Calu3 (cell line): Measurements from ENCODE around the gene IFNE. TPM values are rescaled to one million over a fixed set of nuclear protein-coding genes. Genes with fewer than 3 reads are reported as not detected.

Experiments
- BruUV-seq: library from RNA; stranded (reverse); fragments of 400-500 nt; replicated peaks from 2 replicates; lab custom pipeline; 2021; lab: Mats Ljungman, UMichigan
- CTCF ChIA-PET: fragments of 300-600 bp; sonication (Branson Sonifier 250); formaldehyde crosslinking; loops from one replicate; lab custom pipeline; 2022; ENCODE audit warnings: antibody characterized with exemption; lab: Charles Lee
- DNase-seq: peaks from one replicate; pipeline ENCODE4 v3.0.0; 2022
- H3K27ac Mint-ChIP-seq: one replicate; pipeline ENCODE4 v1.8.0; 2022; ENCODE audit warnings: mixed read lengths; ENCODE audit not compliant: unreplicated experiment
- H3K27me3 Mint-ChIP-seq: one replicate; pipeline ENCODE4 v1.8.0; 2022; ENCODE audit warnings: mixed read lengths; ENCODE audit not compliant: unreplicated experiment
- H3K36me3 Mint-ChIP-seq: one replicate; pipeline ENCODE4 v1.8.0; 2022; ENCODE audit warnings: mild to moderate bottlenecking, moderate library complexity, mixed read lengths; ENCODE audit not compliant: insufficient read depth, unreplicated experiment
- H3K4me1 Mint-ChIP-seq: one replicate; pipeline ENCODE4 v1.8.0; 2022; ENCODE audit warnings: mild to moderate bottlenecking, low read depth, mixed read lengths; ENCODE audit not compliant: unreplicated experiment
- H3K4me3 Mint-ChIP-seq: one replicate; pipeline ENCODE4 v1.8.0; 2022; ENCODE audit warnings: mild to moderate bottlenecking, low read depth, moderate library complexity, mixed read lengths; ENCODE audit not compliant: unreplicated experiment
- H3K9me3 Mint-ChIP-seq: one replicate; pipeline ENCODE4 v1.8.0; 2022; ENCODE audit warnings: low read depth, mixed read lengths; ENCODE audit not compliant: unreplicated experiment
- CTCF ChIP-seq: fragments of 200-600 bp; IDR thresholded peaks from one replicate; pipeline ENCODE4 v1.8.0; 2022; ENCODE audit warnings: antibody characterized with exemption; ENCODE audit not compliant: unreplicated experiment
- intact Hi-C: fragments of 100-400 bp; cut with micrococcal nuclease; formaldehyde crosslinking; loops from one replicate; pipeline ENCODE4 v1.10.0; 2022; ENCODE audit not compliant: unreplicated experiment
- total RNA-seq: library from RNA; stranded (reverse); gene quantifications from 2 replicates; pipeline ENCODE4 v1.2.3, GENCODE V29; 2022

IFNE gene
- total RNA-seq, 1 experiment from 2014 or later = 8.4 TPM

DNA sequence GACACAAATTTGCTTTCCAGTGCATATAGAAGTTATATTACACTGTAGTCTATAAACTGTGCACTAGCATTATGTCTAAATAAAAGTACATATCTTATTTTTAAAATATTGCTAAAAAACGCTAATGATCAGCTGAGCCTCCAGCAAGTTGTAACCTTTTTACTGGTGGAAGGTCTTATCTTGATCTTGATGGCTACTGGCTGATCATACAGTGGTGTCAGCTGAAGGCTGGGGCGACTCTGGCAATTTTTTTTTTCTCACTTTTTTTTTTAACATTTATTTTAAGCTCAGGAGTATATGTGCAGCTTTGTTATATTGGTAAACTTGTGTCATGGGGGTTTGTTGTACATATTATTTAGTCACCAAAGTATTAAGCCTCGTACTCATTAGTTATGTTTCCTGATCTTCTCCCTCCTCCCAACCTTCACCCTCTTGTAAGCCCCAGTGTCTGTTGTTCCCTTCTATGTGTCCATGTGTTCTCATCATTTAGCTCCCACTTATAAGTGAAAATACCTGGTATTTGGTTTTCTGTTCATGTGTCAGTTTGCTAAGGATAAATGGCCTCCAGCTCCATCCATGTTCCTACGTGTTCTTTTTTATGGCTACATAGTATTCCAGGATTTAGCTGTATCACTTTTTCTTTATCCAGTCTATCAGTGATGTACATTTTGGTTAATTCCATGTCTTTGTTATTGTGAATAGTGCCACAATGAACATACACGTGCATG lies 38.6 kb upstream of the IFNE start:
- CTCF ChIA-PET = interaction anchor here (0.6 kb wide), 1 partner anchor 9 kb away, joined by 3 read pairs; no protein-coding TSS in a partner anchor
- Mint-ChIP-seq H3K27me3 (no peaks in the 10 kb centered on the region), H3K4me3 (no peak overlapping the region), H3K27ac (no peak overlapping the region), H3K36me3 (peaks cover 37% of the 10 kb centered on the region), H3K9me3 (peaks cover 5% of the 10 kb centered on the region), H3K4me1 (peaks cover 31% of the 10 kb centered on the region)
- TF ChIP-seq CTCF = no peak
- no peak for DNase-seq
- no TSS peak for BruUV-seq
- intact Hi-C loops = no loop called here

DNA sequence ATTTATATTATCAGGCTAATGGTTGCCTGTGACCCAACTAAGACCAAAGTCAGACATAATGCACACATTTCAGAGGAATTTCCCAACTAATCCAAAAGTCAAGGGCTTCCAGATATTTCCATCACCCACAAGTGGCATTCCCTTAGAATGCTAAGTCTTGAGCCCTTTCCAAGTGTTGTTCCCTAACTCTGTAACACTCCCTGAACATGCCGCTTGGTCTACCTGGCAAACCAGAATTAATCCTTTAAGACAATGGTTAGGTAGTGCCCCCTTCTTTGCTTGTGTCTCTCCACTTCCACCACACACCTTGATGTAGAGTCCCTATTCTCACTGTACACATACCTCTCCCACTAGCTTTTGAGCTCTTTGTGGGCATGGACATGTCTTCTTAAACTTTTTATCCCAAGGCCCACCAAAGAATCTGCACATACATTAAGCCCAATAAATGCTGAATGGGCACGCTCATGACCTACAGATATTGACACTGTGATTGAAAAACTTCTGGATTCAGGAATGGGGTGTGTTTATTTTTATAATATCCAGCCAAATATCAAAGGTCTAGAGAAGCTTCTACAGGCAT lies 37.8 kb upstream of the IFNE start:
- H3K4me3 Mint-ChIP-seq = no peak overlapping the region
- H3K4me1 Mint-ChIP-seq = peaks cover 32% of the 10 kb centered on the region
- no peak for TF ChIP-seq CTCF
- BruUV-seq = no TSS peak
- CTCF ChIA-PET = interaction anchor here (1.2 kb wide), 1 partner anchor 268 kb away, joined by 3 read pairs; no protein-coding TSS in a partner anchor
- peaks cover 30% of the 10 kb centered on the region for H3K36me3 Mint-ChIP-seq
- H3K27me3 Mint-ChIP-seq = no peaks in the 10 kb centered on the region
- no peak for DNase-seq
- peaks cover 5% of the 10 kb centered on the region for H3K9me3 Mint-ChIP-seq
- H3K27ac Mint-ChIP-seq = peak overlapping the region; percentile 59
- intact Hi-C loops = no loop called here

- TF ChIP-seq CTCF = no peak
- no TSS peak for BruUV-seq
- Mint-ChIP-seq H3K36me3 (peaks cover 14% of the 10 kb centered on the region), H3K4me3 (no peak overlapping the region), H3K27ac (no peak overlapping the region), H3K27me3 (no peaks in the 10 kb centered on the region), H3K9me3 (peaks cover 2% of the 10 kb centered on the region), H3K4me1 (peaks cover 31% of the 10 kb centered on the region)
- intact Hi-C loops = no loop called here
- no peak for DNase-seq
- CTCF ChIA-PET = no interaction called here
These were observed 34.7 kb upstream of the IFNE start for GRCh38 chr9:21516796-21517195.

DNA sequence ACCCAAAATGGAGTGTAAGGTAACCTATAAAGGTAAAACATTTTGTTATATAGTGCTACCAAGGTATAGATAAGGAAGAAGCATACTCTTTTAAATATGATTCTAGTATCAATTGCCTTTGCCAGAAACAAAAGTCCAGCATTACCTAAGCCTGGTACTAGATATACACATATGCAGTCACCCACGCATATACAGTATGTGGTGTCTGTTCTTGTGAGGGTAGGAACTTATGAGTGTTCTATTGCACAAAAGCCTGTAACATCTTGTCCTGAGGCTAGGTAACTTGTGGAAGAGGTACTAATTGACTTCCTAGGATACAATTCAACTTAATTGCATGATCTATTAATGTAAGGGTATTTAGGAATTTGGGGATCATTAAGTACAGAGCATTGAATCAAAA lies 31.3 kb upstream of the IFNE start:
- BruUV-seq = no TSS peak
- Mint-ChIP-seq H3K27ac (no peak overlapping the region), H3K27me3 (no peaks in the 10 kb centered on the region), H3K36me3 (peaks cover 20% of the 10 kb centered on the region), H3K4me3 (no peak overlapping the region), H3K9me3 (no peaks in the 10 kb centered on the region), H3K4me1 (peaks cover 16% of the 10 kb centered on the region)
- no peak for TF ChIP-seq CTCF
- no peak for DNase-seq
- intact Hi-C loops = no loop called here
- CTCF ChIA-PET = no interaction called here
